Measurements from ENCODE around the gene SFRP4.

SFRP4 gene

GRCh38 chr7:37925620-37926019 lies 9.0 kb upstream of the SFRP4 start:
- no peak for FAIRE-seq
- no peak for DNase-seq (ENCODE audit: low spot score)

DNA sequence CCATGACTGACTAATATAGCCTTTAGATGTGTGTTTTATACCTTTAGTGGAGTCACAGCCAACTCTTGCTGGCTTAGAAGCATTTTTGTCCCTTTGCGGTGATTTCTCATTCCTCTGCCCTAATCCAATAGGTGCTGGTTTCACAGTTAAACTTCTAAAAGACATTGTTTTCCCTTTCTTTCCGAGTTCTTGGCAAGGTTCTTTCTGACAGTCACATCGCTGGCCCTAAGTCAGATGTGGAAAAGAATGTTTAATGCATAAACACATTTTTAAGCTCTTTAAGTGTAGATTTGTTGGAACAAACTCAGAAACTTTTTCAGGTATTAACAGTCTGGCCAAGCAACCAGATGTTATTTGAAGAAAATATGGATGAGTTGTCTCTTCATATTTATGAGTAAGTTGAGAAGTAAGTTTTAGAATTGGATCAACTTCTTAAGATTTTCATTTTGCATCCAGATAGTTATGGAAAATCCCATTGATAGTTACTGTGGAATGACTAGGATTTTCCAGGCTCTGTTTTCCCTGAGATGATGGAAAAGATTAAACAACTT lies 7.9 kb upstream of the SFRP4 start:
- DNase-seq (ENCODE audit: low spot score): no peak
- no peak for FAIRE-seq

DNA sequence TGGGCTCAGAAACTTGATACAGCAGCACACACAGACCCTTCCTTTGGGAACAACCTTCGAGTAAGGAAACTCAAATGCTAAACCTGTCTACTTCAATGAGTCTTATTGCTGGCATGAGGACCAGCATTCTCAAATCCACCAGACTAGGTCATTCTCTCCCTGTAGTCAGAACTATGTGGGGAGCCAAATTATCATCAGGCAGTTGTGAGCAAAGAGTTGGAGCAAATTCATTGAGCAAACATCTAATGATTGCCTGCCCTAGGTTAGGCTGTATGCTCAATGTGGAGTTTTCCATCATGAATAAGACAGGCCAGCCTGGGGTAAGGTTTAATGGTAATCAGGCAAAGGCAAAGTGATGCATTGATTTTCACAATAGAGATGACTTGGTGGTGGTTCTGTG lies 7.4 kb upstream of the SFRP4 start:
- FAIRE-seq (peak; percentile 65), DNase-seq (ENCODE audit: low spot score) (no peak)

GRCh38 chr7:37921876-37922275 lies 5.3 kb upstream of the SFRP4 start:
- no peak for DNase-seq (ENCODE audit: low spot score)
- FAIRE-seq: no peak

- DNase-seq (ENCODE audit: low spot score) (peak; percentile 69), FAIRE-seq (peak; percentile 23)
These were observed 4.5 kb upstream of the SFRP4 start for GRCh38 chr7:37920849-37921805.

- DNase-seq (ENCODE audit: low spot score): peak; percentile 81
- peak; percentile 95 for FAIRE-seq
These were observed 3.8 kb upstream of the SFRP4 start, which contains the start of gene EPDR1 for GRCh38 chr7:37920305-37920848. Gene EPDR1 (plus strand): TSS chr7:37920640. CDS start chr7:37920940, 300 bp downstream.

DNA sequence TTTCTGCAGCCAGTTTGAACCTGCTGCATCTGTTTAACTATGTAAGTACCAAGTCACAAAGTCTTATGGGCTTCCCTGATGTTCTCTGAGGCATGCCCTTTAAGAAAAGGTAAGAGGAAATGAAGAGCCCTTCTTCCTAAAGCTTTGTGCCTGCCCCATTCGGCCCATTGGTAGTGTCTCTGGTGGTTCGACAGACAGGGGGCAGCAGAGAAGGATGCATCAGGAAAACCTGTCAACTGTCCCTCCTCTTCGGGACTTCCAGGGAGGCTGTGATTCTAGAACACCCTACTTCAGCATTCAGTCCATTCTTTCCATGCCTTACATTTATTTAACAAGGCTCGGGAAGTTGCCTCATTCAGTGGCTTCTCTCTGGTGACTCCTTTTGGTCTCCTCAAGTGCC lies 1.9 kb upstream of the SFRP4 start:
- FAIRE-seq: no peak

DNA sequence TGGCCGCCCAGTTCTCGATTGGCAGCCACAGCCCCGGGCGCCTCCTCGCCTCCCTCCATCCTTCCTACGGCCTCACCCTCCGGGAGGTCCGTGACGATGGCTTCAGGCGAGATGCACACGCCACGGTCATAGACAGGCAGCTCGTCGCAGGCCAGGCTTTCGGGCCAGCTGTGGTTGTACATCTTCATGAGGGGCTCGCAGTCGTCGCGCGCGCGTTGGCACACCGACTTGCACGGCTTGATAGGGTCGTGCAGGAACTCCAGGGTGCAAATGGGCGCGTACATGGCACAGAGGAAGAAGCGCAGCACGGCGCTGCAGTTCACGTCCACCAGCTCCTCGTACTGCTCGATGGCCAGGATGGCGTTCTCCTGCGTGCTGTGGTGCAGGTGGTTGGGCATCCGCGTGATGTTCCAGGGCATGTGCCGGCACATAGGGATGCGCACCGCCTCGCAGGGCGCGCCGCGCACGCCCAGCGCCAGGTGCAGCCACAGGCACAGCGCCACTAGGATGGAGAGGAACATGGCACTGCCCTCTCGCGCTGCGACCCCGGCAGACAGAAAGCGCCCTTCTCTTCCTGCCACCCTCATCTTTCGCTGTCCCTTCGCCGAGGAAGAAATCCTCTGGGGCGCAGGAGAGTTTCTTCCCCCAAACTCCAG lies 472 bp downstream of the SFRP4 start:
- DNase-seq (ENCODE audit: low spot score) (peak; percentile 36), FAIRE-seq (peak; percentile 95)

More for the DNA sequence above, 1.9 kb upstream of the SFRP4 start:
- no peak for DNase-seq (ENCODE audit: low spot score)

DNA sequence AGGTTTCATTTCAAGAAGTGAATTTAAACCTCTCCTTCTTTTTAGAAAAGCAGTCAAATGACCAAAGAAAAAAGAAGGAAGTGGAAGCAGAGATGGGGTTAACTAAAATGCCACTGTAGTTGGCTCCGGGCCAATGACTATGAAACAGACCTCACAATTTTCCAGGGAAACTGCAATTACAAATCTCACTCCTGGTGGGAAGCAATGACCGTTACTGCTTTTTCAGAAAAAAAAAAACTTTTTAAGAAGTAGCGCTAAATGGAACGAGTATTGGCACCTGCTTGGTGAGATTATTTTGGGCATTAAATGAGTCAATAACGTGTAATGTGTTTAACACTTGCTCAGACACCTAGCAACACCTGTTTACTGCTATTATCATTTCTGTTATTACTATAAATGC lies 1.2 kb downstream of the SFRP4 start:
- DNase-seq (ENCODE audit: low spot score) (no peak), FAIRE-seq (no peak)

GRCh38 chr7:37912756-37913155 lies 3.9 kb downstream of the SFRP4 start:
- no peak for FAIRE-seq

GRCh38 chr7:37908221-37908788 lies 8.3 kb downstream of the SFRP4 start:
- DNase-seq (ENCODE audit: low spot score): no peak
- no peak for FAIRE-seq

More at GRCh38 chr7:37912756-37913155, 3.9 kb downstream of the SFRP4 start:
- DNase-seq (ENCODE audit: low spot score): no peak

- FAIRE-seq (peak; percentile 50), DNase-seq (ENCODE audit: low spot score) (peak; percentile 58)
These were observed 14.6 kb downstream of the SFRP4 start for GRCh38 chr7:37901890-37902524.

DNA sequence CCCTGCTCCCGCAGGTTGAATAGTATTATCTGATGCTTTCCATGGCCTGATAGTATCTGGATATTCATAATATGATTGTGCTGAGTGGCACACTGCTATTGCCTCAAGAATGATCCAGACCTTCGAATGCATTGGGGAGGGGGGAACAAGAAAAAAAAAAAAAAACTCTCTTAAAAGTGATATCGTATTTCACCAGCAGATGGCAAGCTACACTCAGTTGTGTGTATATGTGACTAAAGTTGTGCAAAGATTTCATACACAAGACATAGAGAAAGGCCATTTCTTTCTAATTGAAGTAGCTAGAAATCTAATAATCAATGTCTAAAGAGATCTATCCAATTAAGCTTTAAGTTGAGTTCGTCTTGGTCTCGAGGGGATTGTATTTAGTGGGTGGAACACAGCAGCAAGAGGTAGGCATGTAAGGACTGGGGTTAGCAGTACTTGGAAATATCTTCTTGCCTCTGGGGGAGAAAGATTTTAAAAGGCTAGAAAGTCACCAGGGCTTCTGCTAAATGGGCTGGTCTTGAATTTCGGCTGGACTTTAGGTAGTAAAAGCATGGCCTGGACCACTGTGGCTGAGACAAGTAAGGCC lies 15.3 kb downstream of the SFRP4 start:
- peak; percentile 44 for FAIRE-seq
- peak; percentile 53 for DNase-seq (ENCODE audit: low spot score)

GRCh38 chr7:37899712-37900247 lies 16.8 kb downstream of the SFRP4 start:
- no peak for FAIRE-seq
- no peak for DNase-seq (ENCODE audit: low spot score)

- no peak for DNase-seq (ENCODE audit: low spot score)
- no peak for FAIRE-seq
These were observed 21.9 kb downstream of the SFRP4 start for GRCh38 chr7:37894671-37895070.

- DNase-seq (ENCODE audit: low spot score) (no peak), FAIRE-seq (no peak)
These were observed 23.3 kb downstream of the SFRP4 start for GRCh38 chr7:37893359-37893758.

DNA sequence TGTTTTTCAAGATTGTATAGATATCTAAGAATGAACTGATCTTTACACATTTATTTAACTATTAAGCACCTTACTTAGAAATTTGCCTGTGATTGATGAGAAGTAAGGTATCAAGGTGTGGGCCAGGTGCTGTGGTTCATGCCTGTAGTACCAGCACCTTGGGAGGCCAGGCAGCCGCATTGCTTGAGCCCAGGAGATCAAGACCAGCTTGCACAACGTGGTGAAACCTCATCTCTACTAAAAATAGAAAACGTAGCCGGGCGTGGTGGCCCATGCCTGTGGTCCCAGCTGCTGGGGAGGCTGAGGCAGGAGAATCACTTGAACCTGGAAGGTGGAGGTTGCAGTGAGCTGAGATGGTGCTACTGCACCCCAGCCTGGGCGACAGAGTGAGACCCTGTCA lies 34.5 kb downstream of the SFRP4 start:
- FAIRE-seq (no peak), DNase-seq (ENCODE audit: low spot score) (no peak)

Data from urothelium cell line (cell line).